Fibroblast of lung (primary cell): ENCODE measurements around the gene KCNK15.

Experiments
- CTCF ChIP-seq, 2 donors: IDR thresholded peaks in 1 of 2; conservative IDR thresholded peaks in 1 of 2; 1 replicate in 1 of 2; 2 replicates in 1 of 2; pipeline ENCODE4 v1.5.1; 2011 to 2012; ENCODE audit warnings: low read length in 2 of 2, control low read depth in 1 of 2, inconsistent platforms in 1 of 2, low read depth in 1 of 2, mild to moderate bottlenecking in 1 of 2
- EZH2 ChIP-seq: IDR thresholded peaks from 2 replicates; pipeline ENCODE4 v1.5.1; 2012; ENCODE audit warnings: low read length, control low read depth, mild to moderate bottlenecking; ENCODE audit errors: missing control alignments

GRCh38 chr20:44727651-44728050, 18.0 kb upstream of the KCNK15 start:
- TF ChIP-seq CTCF (conservative IDR thresholded peaks at IDR 0.05 in 1 of 2, IDR thresholded peaks at IDR 0.05 in 1 of 2; ENCODE audit: low read depth in 1 of 2, low read length in 2 of 2) (no peak), EZH2 (no peak)
